GM10248 (cell line): ENCODE results near the gene LAMB2.

Experiments
- CTCF ChIA-PET: fragments of 300-600 bp; sonication (Branson Sonifier 250); formaldehyde crosslinking; extraction: SDS; loops from one replicate; lab custom pipeline; 2021; ENCODE audit warnings: antibody characterized with exemption; lab: Yijun Ruan, JAX
- POLR2A ChIA-PET: fragments of 350-650 bp; sonication (Branson Sonifier 250); formaldehyde crosslinking; extraction: SDS; loops from one replicate; lab custom pipeline; 2020; ENCODE audit warnings: antibody characterized with exemption; lab: Yijun Ruan, JAX
- DNase-seq: peaks from one replicate; pipeline ENCODE4 v3.0.0; 2012; ENCODE audit errors: extremely low spot score
- TF ChIP-seq, protein P1 (sequence below): IDR thresholded peaks from 2 replicates; pipeline ENCODE4 v1.5.1; 2012; ENCODE audit warnings: mild to moderate bottlenecking, low read depth; ENCODE audit errors: extremely low read depth, missing control alignments, control extremely low read depth

LAMB2 gene

DNA sequence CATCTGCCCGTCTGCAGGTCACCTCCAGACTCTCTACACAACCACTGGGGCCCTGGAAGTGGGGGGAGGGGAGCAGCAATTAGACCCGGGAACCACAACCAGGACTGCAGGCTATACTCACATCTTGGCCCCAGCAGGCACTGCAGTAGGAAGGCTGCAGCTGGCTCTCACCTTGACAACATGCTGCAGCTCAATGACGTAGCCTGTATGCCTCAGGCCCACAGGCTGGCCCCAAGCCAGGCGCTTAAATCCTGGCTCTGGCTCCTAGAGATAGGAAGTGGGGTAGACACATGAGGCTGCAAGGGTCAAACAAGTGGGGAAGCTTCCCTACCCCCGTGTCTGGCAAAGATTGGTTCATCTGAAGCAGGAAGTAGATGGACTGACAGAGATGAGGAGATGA is 34.4 kb downstream of the LAMB2 start:
- POLR2A ChIA-PET, result no interaction called here
- CTCF ChIA-PET, result no interaction called here
- TF ChIP-seq, protein P1, sequence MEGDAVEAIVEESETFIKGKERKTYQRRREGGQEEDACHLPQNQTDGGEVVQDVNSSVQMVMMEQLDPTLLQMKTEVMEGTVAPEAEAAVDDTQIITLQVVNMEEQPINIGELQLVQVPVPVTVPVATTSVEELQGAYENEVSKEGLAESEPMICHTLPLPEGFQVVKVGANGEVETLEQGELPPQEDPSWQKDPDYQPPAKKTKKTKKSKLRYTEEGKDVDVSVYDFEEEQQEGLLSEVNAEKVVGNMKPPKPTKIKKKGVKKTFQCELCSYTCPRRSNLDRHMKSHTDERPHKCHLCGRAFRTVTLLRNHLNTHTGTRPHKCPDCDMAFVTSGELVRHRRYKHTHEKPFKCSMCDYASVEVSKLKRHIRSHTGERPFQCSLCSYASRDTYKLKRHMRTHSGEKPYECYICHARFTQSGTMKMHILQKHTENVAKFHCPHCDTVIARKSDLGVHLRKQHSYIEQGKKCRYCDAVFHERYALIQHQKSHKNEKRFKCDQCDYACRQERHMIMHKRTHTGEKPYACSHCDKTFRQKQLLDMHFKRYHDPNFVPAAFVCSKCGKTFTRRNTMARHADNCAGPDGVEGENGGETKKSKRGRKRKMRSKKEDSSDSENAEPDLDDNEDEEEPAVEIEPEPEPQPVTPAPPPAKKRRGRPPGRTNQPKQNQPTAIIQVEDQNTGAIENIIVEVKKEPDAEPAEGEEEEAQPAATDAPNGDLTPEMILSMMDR, result no peak
- no peak for DNase-seq

DNA sequence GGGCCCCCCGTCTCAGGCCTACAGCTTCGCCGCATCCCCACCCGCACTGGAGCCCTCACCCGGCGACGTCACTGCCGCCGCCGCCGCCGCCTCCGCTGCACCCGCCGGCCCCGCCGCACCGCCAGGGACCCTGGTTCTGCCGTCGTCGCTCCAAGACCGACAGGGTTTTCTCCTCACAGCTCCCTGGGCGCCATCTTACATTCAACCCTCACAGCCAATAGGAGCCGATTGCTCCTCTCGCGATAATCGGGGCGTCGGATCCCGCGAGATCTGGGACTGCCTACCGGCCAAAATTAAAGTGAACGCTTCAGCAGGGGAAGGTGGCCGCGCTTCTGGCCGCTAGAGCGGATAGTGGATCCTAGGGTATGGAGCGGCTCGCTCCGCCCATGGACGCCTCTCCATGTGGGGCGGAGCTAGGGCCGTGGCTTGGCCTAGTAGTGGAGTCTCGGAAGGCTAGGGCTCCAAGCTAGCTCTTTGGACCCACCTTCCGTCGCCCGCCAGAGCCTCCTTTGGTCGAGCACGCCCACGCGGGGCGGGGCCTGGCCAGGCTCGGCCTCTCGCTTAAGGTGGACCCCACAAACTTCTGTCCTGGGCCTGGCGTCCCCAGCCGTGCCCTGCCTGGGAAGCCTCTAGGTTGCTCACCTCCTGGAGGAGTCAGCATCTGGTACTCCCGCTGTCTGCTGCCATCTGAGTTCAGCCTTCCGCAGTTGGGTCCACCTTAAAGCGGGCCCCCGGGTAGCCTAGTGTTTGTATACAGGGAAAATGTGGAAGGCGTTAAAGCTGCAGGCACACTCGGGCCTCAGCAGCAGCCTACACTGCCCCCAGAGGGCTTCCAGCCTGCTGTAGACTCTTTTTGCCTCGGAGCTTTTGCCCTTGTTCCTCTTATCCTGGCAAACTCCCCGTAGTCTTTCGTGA is 38.7 kb downstream of the LAMB2 start, which contains the start of gene QRICH1:
Gene QRICH1, minus strand, starts transcription at position 219 of the 915 bp plus-strand sequence. CDS start 17,054 bp downstream, outside the sequence.
- TF ChIP-seq, protein P1, result peak; percentile 58
- ChIA-PET POLR2A (interaction anchor here (0.6 to 2.7 kb wide), 16 partner anchors 10 to 1193 kb away, joined by 3 to 17 read pairs (median 5); partner anchors contain the start of genes DALRD3, IMPDH2, NDUFAF3 and PRKAR2A), CTCF (interaction anchor here (0.6 to 4.8 kb wide), 21 partner anchors 9 to 350 kb away, joined by 3 to 41 read pairs (median 4); partner anchors contain the start of genes KLHDC8B, NDUFAF3, P4HTM and QARS1)
- peak; percentile 95 for DNase-seq

DNA sequence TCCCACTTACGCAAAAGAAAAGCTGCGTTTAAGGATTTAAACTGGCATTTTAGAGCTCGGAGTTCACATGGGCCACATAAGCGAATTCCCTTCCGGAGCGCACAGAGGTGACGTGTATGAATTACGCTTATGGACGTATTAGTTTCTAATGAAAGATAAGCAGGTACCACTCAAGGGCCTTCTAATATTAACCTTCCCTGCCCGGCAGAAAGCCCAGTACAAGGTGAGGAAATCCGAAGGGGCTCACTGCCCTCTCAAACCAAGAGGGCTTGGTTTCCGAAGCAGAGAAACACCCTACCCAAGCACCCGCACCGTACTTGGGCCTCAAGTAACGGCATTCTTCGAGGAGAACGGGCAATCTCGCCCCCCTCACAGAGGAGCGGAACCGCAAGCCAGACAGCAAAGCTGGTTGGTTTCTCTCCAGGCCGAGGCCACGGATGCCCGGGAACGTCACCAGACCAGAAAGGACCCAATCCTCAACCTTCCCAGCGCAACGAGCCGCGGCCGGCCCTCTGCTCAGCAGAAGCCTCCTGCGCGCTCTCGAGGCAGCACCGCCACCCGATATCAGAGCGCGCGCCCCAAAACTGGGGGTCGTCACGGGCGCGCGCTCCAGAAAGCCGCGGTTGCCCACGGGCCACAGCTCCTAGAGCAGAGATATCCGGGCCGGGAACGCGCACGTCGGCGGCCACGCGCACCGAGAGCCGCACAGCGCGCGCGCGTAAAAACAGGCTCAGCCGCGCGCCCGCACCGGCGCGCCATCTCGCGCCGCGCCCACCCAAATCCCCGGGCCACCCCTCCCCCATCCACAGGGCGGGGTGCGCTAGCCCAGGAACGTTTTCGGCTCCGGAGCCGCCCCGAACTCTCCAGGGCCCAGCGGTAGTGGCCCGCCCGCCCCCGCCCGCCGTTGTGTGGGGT is 39.7 kb downstream of the LAMB2 start:
- peak; percentile 78 for DNase-seq
- ChIA-PET POLR2A (interaction anchor here (0.6 to 2.7 kb wide), 16 partner anchors 10 to 1192 kb away, joined by 3 to 17 read pairs (median 5); partner anchors contain the start of genes DALRD3, IMPDH2, NDUFAF3 and PRKAR2A), CTCF (interaction anchor here (0.6 to 4.8 kb wide), 19 partner anchors 10 to 351 kb away, joined by 3 to 41 read pairs (median 4); partner anchors contain the start of genes KLHDC8B, NDUFAF3, P4HTM and QARS1)
- TF ChIP-seq, protein P1, result no peak

DNA sequence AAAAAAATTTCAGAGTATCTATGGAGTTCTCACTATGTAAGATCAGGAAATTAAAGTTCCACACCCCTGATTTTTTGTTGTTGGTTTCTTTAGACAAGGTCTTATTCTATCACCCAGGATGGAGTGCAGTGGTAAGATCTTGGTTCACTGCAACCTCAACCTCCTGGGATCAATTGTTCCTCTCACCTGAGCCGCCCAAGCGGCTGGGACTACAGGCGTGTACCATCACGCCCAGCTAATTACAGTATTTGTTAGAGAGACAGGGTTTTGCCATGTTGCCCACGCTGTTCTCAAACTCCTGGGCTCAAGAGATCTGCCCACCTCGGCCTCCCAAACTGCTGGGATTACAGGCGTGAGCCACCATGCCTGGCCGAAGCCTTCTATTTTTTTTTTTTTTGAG is 51.4 kb downstream of the LAMB2 start:
- TF ChIP-seq, protein P1, result no peak
- POLR2A ChIA-PET, result no interaction called here
- CTCF ChIA-PET, result no interaction called here
- DNase-seq, result no peak

GRCh38 chr3:49079270-49079669 is 53.6 kb downstream of the LAMB2 start:
- TF ChIP-seq, protein P1, result no peak
- POLR2A ChIA-PET, result interaction anchor here (0.7 kb wide), 1 partner anchor 318 kb away, joined by 4 read pairs; no protein-coding TSS in a partner anchor
- CTCF ChIA-PET, result no interaction called here
- DNase-seq, result no peak
